ENCODE data around the gene DHRSX.
"Not testable (repeated sequence)": the region's sequence is repeated elsewhere in the genome, so short reads cannot be mapped to it uniquely, and the experiment has no call there.

Gene DHRSX

DNA sequence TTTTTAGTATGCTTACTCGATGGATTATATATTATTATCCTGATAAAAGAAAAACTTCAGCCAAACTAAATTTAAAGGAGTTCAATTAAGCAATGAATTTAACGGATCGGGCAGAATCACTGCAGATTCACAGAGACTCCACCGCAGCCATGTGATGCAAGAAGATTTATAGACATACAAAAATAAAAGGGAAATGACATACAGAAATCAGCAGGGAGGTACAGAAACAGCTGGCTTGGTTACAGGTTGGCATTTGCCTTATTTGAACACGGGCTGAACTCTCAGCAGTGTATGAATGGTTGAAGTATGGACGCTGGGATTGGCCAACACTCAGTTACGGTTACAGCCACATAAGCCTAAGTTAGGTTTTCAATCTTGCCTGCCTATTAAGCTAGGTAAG lies 35.4 kb upstream of the DHRSX start:
- no peak overlapping the region for H3K4me3 ChIP-seq (ENCODE audit: low read depth, low read length)
- TF ChIP-seq, protein P1, sequence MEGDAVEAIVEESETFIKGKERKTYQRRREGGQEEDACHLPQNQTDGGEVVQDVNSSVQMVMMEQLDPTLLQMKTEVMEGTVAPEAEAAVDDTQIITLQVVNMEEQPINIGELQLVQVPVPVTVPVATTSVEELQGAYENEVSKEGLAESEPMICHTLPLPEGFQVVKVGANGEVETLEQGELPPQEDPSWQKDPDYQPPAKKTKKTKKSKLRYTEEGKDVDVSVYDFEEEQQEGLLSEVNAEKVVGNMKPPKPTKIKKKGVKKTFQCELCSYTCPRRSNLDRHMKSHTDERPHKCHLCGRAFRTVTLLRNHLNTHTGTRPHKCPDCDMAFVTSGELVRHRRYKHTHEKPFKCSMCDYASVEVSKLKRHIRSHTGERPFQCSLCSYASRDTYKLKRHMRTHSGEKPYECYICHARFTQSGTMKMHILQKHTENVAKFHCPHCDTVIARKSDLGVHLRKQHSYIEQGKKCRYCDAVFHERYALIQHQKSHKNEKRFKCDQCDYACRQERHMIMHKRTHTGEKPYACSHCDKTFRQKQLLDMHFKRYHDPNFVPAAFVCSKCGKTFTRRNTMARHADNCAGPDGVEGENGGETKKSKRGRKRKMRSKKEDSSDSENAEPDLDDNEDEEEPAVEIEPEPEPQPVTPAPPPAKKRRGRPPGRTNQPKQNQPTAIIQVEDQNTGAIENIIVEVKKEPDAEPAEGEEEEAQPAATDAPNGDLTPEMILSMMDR (IDR thresholded peaks at IDR 0.05; ENCODE audit: borderline replicate concordance, insufficient read depth, low read depth, low read length) = no peak

DNA sequence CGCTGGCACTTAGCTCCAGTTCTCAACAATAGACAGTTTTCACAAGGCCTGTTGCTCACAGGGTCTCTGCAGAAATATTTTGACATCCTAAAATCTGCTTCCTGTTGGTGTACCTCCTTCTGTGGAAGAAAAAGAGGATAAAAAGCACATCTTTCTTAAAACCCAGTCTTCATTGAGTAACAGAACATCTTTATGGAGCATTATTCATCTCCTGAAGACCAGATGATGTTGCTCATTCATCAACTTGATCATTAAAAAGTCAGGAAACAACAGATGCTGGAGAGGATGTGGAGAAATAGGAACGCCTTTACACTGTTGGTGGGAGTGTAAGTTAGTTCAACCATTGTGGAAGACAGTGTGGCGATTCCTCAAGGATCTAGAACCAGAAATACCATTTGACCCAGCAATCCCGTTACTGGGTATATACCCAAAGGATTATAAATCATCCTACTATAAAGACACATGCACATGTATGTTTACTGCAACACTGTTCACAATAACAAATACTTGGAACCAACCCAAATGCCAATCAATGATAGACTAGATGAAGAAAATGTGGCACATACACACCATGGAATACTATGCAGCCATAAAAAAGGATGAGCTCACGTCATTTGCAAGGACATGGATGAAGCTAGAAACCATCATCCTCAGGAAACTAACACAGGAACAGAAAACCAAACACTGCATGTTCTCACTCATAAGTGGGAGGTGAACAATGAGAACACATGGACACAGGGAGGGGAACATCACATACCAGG lies 33.7 kb upstream of the DHRSX start:
- H3K4me3 ChIP-seq (ENCODE audit: low read depth, low read length) = not testable (repeated sequence)

DNA sequence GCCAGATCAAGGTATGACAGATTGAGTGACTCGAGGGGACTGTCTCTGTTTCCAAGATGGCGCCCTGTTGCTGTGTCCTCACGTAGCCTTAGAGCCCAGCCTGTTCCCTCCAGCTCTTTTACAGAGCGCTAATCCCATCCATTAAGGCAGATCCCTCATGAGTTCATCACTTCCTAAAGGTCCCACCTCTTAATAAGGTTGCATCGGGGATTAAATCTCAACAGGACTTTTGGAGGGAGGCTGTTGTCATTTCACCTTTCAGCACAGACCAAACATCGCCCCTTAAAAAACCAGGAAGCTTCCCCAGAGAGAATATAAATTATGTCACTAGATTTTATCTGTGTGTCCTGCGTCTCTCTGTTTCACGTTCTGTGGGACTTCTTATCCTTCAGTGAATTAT lies 32.6 kb upstream of the DHRSX start:
- TF ChIP-seq, protein P1 (IDR thresholded peaks at IDR 0.05; ENCODE audit: borderline replicate concordance, insufficient read depth, low read depth, low read length) = no peak

DNA sequence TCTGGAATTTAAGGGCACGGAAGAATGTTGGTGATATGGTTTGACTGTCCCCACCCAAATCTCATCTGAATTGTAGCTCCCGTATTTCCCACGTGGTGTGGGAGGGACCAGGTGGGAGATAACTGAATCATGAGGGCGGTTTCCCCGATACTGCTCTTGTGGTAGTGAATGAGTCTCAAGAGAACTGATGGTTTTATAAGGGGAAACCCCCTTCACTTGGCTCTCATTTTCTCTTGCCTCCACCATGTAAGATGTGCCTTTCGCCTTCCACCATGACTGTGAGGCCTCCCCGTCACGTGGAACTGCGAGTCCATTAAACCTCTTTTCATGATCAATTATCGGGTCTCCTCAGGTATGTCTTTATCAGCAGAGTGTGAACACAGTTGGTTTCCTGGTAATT lies 25.6 kb upstream of the DHRSX start:
- H3K4me3 ChIP-seq (ENCODE audit: low read depth, low read length) = no peak overlapping the region
- TF ChIP-seq, protein P1 (IDR thresholded peaks at IDR 0.05; ENCODE audit: borderline replicate concordance, insufficient read depth, low read depth, low read length) = no peak

More for the DNA sequence above, 32.6 kb upstream of the DHRSX start:
- H3K4me3 ChIP-seq (ENCODE audit: low read depth, low read length) = no peak overlapping the region

DNA sequence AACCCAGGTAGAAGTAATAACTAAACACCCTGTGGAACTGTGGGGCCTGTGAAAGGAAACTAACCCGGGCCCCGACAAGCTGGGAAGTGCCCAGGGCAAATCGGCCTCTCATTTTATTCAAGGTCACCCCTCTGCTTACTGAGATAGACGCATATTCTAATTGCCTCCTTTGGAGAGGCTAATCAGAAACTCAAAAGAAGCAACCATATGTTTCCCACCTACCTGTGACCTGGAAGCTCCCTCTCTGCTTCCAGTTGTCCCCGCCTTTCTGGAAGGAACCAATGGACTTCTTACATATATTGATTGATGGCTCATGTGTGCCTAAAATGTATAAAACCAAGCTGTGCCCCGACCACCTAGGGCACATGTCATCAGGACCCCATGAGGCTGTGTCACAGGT lies 23.1 kb upstream of the DHRSX start:
- TF ChIP-seq, protein P1 (IDR thresholded peaks at IDR 0.05; ENCODE audit: borderline replicate concordance, insufficient read depth, low read depth, low read length) = no peak
- H3K4me3 ChIP-seq (ENCODE audit: low read depth, low read length) = no peak overlapping the region

DNA sequence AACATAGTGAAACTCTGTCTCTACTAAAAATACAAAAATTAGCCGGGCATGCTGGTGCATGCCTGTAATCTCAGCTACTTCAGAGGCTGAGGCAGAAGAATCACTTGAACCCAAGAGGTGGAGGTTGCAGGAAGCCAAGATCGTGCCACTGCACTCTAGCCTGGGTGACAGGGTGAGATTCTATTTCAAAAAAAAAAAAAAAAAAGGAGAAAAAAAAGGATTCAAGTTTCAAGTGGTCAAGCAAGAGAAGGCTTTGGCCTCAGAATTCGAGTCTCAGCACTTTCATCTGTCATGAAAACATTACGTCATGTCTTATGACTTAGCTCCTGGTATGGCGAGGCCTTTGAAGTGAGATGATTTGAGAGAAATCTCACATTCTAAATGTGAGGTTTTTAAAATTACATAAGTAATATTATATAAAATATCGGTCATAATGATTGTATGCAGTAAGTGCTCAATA lies 21.2 kb upstream of the DHRSX start:
- H3K4me3 ChIP-seq (ENCODE audit: low read depth, low read length) = no peak overlapping the region
- TF ChIP-seq, protein P1 (IDR thresholded peaks at IDR 0.05; ENCODE audit: borderline replicate concordance, insufficient read depth, low read depth, low read length) = no peak

DNA sequence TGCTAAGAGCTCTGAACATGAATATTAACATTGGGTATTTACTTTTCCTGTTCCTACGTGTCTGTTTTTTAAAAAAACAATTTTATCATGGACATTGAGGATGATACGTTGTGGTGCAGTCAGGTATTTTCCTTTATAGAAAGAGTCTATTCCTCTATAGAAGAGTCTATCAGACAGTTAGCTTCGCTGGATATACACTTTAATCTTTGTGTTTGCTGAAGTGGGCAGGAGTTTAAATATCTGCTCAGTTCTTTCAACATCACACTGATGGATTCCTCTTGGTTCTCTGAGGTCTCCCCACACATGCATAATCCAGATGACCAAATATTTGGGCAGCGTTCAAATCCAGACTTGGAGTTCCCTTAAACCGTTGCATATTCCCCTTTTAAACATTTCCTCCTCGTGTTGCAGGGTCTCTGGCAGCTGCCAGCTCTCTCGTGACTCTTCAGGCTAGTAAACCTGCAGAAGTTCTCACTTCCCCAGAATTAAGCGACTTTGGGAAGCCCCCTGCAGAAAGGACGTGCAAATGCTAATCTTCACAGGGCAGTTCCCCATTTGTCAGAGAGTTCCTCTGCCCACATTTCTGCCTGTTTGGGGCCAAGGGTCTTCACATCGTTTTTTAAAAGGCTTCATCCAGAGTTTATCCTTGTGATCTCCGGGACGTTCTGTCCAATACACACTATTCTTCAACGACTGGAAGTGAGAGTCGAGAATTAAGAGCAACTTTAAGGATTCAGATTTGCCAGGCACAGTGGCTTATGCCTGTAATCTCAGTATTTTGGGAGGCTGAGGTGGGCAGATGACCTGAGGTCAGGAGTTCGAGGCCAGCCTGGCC lies 20.5 kb upstream of the DHRSX start:
- H3K4me3 ChIP-seq (ENCODE audit: low read depth, low read length) = no peak overlapping the region
- TF ChIP-seq, protein P1 (IDR thresholded peaks at IDR 0.05; ENCODE audit: borderline replicate concordance, insufficient read depth, low read depth, low read length) = no peak

All from GM12875 (cell line).